Small intestine (tissue), 7 donors: Measurements from ENCODE around the gene CDH23. TPM values are rescaled to one million over a fixed set of nuclear protein-coding genes. Genes with fewer than 3 reads are reported as not detected.
"Not testable (repeated sequence)": the region's sequence is repeated elsewhere in the genome, so short reads cannot be mapped to it uniquely, and the experiment has no call there.

Experiments
- DNase-seq, 2 donors: peaks; one replicate each; pipeline versions ENCODE4 v3.0.0 to v3.0.0-alpha.2; 2013
- FAIRE-seq: peaks from 2 replicates; lab custom pipeline; 2012; peaks lifted over from hg19 to GRCh38; lab: Jason Lieb, UNC
- H3K27ac ChIP-seq, 3 donors: one replicate each; pipeline ENCODE4 v1.5.1; 2013; ENCODE audit warnings: low read length in 2 of 3, mild to moderate bottlenecking in 2 of 3, control low read depth in 1 of 3, inconsistent platforms in 1 of 3, low read depth in 1 of 3, moderate library complexity in 1 of 3
- H3K27me3 ChIP-seq, 3 donors: one replicate each; pipeline ENCODE4 v1.6.1; 2013; ENCODE audit warnings: low read length in 3 of 3, inconsistent platforms in 1 of 3; ENCODE audit not compliant: control insufficient read depth in 3 of 3, insufficient read depth in 3 of 3
- H3K36me3 ChIP-seq, 3 donors: one replicate each; pipeline ENCODE4 v1.6.1; 2013; ENCODE audit warnings: low read length in 3 of 3, inconsistent platforms in 1 of 3, low read depth in 1 of 3, mild to moderate bottlenecking in 1 of 3, moderate library complexity in 1 of 3; ENCODE audit not compliant: control insufficient read depth in 3 of 3, insufficient read depth in 2 of 3
- H3K4me1 ChIP-seq, 3 donors: one replicate each; pipeline ENCODE4 v1.6.1; 2013; ENCODE audit warnings: low read length in 2 of 3, inconsistent platforms in 1 of 3, low read depth in 1 of 3, mild to moderate bottlenecking in 1 of 3, moderate library complexity in 1 of 3; ENCODE audit not compliant: control insufficient read depth in 3 of 3, insufficient read depth in 2 of 3
- H3K4me3 ChIP-seq, 3 donors: one replicate each; pipeline ENCODE4 v1.5.1; 2013; ENCODE audit warnings: low read length in 3 of 3, control low read depth in 1 of 3, inconsistent platforms in 1 of 3, low read depth in 1 of 3, mild to moderate bottlenecking in 1 of 3, moderate library complexity in 1 of 3
- H3K9me3 ChIP-seq, 2 donors: one replicate each; pipeline ENCODE4 v1.6.1; 2013; ENCODE audit warnings: low read depth in 1 of 2, low read length in 1 of 2; ENCODE audit not compliant: control insufficient read depth in 2 of 2, insufficient read depth in 1 of 2
- WGBS, 3 donors: extraction: QIAGEN DNeasy Blood & Tissue Kit; methylation state at CpG; one replicate each; pipeline ENCODE4 v1.1.7; 2013; 5-methylcytosine and 5-hydroxymethylcytosine counted together
- polyA plus RNA-seq, 4 donors: library from polyadenylated mRNA; stranded (reverse) in 3 of 4; unstranded in 1 of 4; fragments of 200-250 nt in 3 of 4; fragments of 120-200 nt in 1 of 4; gene quantifications; one replicate each; pipeline versions ENCODE4 v1.2.1 to v1.2.3, GENCODE V29; 2013
- donor health status: healthy with polysubstance abuse.
- donor health status: control.
- donor health status: control.
- donor health status: Bipolar disorder and iron deficiency.
- donor health status: healthy.

The CDH23 gene
- polyA plus RNA-seq, 4 donors: 0.89 to 2.5 (median 1.6) TPM

DNA sequence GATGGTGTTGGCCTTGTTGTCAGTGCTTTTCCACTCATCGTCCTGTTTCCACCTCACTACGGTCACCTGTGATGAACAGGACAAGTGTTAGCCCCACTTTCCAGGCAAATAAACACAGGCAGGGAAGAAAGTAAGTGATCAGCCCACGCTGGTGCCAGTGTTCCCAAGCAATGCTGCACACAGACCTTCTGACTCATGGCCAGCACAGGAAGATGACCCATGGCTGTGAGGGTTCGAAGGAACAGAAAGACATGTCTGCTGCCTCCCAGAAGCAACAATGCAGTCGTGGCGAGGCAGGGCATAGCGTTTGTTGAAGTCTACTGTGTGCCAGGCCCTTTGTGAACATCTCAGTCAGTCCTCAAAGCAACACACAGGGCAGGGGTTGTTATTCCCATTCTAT lies 41.9 kb upstream of the CDH23 start:
- peaks cover 0 to 84% (median 0%) of the 10 kb centered on the region in 3 donors for H3K36me3 ChIP-seq
- H3K27me3 ChIP-seq: no peaks in the 10 kb centered on the region
- H3K27ac ChIP-seq: no peak overlapping the region
- DNase-seq (no peak), FAIRE-seq (no peak)
- no peaks in the 10 kb centered on the region for H3K4me1 ChIP-seq
- H3K9me3 ChIP-seq: no peaks in the 10 kb centered on the region
- no peak overlapping the region for H3K4me3 ChIP-seq
- WGBS, 3 donors: 87 to 92% (median 89%) methylated on average over 7 of the region's 7 CpGs

DNA sequence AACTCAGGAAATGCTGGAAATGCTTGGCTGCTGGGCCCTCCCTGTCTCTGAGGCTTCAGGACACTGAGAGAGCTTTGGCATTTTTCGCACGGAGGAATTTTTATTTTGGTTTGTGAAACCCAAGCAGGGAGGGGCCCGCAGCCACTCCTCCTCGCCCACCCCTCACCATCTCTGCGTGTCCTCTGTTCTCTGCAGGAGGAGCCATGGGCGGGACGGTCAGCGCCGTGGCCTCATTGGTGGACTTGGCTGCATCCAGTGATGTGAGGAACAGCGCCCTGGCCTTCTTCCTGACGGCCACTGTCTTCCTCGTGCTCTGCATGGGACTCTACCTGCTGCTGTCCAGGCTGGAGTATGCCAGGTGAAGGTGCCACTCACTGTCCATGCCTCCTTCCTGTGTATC lies 40.8 kb upstream of the CDH23 start:
- Histone ChIP-seq H3K27ac (no peak overlapping the region), H3K4me1 (no peaks in the 10 kb centered on the region), H3K27me3 (no peaks in the 10 kb centered on the region), H3K9me3 (no peaks in the 10 kb centered on the region), H3K4me3 (no peak overlapping the region), H3K36me3 (peaks cover 0 to 80% (median 0%) of the 10 kb centered on the region in 3 donors)
- no peak for DNase-seq
- 93 to 96% (median 96%) methylated on average over 11 to 12 of the region's 12 CpGs for WGBS, 3 donors
- FAIRE-seq: no peak

DNA sequence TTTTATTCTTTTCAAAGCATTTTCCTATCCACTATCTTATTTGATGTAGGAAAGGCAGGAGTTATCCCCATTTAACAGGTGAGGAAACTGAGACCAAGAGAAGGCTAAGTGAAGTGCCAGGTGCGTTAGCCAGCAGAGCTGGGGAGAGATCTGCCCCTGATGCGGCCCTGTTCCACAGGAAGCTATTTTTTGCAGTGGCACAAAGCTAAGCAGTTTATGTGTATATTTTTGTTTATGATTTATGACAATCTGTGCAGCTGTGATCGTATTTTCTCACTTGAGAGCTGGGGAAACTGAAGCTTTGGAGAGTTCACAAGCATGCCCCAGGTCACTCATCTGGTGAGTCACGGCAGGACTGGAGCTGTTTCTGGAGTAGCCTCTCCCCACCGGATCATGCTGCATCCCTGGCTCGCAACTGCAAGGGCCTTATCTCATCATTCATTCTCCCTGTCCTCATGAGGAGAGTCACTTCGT lies 38.9 kb upstream of the CDH23 start:
- no peaks in the 10 kb centered on the region for H3K27me3 ChIP-seq
- no peak overlapping the region for H3K27ac ChIP-seq
- DNase-seq (no peak), FAIRE-seq (no peak)
- 72 to 87% (median 85%) methylated on average over 7 of the region's 7 CpGs for WGBS, 3 donors
- no peaks in the 10 kb centered on the region for H3K9me3 ChIP-seq
- peaks cover 0 to 78% (median 0%) of the 10 kb centered on the region in 3 donors for H3K36me3 ChIP-seq
- H3K4me3 ChIP-seq: no peak overlapping the region
- no peaks in the 10 kb centered on the region for H3K4me1 ChIP-seq

DNA sequence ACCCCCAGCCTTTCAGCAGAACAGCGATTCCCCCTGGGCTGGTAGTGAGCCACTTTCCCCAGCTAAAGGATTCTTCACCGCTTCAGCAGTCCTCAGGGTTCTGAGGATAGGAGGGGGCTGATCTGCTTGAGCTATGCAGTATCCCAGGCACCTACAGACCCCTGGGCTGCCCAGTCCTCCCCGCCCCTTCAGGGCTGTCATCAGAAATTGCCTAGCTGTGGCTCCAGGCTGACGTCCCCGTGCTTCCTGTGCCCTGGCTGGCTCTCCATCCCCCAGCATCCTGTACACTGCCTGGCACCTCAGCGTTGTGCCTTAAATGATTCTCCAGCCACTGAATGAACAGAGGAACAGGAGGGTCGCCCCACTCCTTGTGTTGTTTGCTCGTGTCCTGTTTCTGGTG lies 38.4 kb upstream of the CDH23 start:
- FAIRE-seq (no peak), DNase-seq (no peak)
- Histone ChIP-seq H3K4me3 (no peak overlapping the region), H3K27ac (no peak overlapping the region), H3K4me1 (no peaks in the 10 kb centered on the region), H3K9me3 (no peaks in the 10 kb centered on the region), H3K27me3 (no peaks in the 10 kb centered on the region), H3K36me3 (peaks cover 0 to 78% (median 0%) of the 10 kb centered on the region in 3 donors)
- WGBS, 3 donors: 81 to 94% (median 85%) methylated on average over 8 of the region's 8 CpGs

DNA sequence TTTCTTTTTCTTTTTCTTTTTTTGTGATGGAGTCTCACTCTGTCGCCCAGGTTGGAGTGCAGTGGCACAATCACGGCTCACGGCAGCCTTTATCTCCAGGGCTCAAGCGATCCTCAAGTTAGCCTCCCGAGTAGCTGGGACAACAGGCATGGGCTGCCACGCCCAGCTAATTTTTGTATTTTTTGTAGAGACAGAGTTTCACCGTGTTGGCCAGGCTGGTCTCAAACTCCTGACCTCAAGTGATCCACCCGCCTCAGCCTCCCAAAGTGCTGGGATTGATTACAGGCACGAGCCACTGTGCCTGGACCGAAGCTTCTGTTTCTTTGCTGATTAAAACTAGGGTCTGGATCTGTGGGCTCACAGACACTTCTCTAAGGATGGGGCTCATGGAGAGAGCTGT lies 37.8 kb upstream of the CDH23 start:
- H3K9me3 ChIP-seq, H3K27me3 ChIP-seq, DNase-seq, FAIRE-seq, H3K4me3 ChIP-seq, H3K4me1 ChIP-seq, H3K27ac ChIP-seq: not testable (repeated sequence)
- H3K36me3 ChIP-seq: peaks cover 0 to 78% (median 0%) of the 10 kb centered on the region in 3 donors
- 90 to 91% (median 90%) methylated on average over 10 of the region's 10 CpGs for WGBS, 3 donors

DNA sequence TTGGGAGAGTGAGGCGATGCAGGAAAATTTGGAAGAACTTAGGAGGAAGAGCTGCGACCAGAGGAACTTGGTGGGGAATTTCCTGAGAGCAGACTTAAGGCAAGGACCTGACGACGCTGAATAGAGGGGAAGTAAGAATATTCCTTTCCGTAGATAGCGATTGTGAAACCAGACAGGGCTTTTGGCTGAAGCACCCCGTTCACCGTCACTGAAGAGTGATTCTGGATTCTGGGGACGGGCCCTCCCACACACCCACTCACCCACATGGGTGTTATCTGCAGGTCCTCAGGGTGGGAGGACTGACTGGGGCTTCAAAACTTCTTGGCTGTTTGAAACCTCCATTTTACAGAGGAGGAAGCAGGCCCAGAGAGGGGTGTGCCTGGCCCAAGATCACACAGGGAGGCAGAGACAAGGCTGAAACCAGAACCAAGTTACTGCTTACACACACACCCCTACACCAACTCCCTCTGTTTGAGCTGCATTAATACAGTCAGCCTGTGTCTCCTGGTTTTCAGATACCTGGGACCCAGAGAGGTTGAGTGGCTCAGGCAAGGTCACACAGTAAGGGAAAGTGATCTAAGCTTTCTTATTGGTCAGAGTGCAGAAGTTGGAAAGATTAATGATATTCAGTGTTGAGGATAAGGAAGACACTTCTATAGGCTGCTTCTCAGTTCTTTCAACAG lies 37.2 kb upstream of the CDH23 start:
- H3K27ac ChIP-seq: peak overlapping the region in 1 of 3 donors; percentile 19
- WGBS, 3 donors: 64 to 77% (median 66%) methylated on average over 9 of the region's 9 CpGs
- H3K9me3 ChIP-seq: no peaks in the 10 kb centered on the region
- peaks cover 0 to 81% (median 0%) of the 10 kb centered on the region in 3 donors for H3K36me3 ChIP-seq
- H3K4me3 ChIP-seq: no peak overlapping the region
- H3K4me1 ChIP-seq: no peaks in the 10 kb centered on the region
- FAIRE-seq: no peak
- no peaks in the 10 kb centered on the region for H3K27me3 ChIP-seq
- no peak for DNase-seq

DNA sequence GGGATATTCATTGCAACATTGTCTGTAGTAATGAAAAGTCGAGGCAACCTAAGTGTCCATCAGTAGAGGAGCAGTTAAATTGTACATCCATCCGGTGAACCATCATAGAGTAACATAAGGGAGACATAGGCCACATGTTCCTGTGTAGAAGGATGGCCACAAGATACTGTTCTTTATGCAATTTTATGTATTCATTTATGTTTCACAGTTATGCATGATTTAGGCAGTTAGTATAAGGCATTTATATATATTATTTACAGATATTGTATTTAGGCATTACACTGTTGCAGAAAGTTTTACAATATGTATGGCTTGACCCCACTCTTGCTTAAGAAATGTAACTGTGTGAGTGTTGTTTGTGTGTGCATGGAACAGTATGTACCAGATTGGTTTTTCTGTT lies 36.0 kb upstream of the CDH23 start:
- WGBS, 3 donors: 87 to 96% (median 88%) methylated on average over 2 of the region's 2 CpGs
- peaks cover 0 to 75% (median 0%) of the 10 kb centered on the region in 3 donors for H3K36me3 ChIP-seq
- FAIRE-seq: no peak

DNA sequence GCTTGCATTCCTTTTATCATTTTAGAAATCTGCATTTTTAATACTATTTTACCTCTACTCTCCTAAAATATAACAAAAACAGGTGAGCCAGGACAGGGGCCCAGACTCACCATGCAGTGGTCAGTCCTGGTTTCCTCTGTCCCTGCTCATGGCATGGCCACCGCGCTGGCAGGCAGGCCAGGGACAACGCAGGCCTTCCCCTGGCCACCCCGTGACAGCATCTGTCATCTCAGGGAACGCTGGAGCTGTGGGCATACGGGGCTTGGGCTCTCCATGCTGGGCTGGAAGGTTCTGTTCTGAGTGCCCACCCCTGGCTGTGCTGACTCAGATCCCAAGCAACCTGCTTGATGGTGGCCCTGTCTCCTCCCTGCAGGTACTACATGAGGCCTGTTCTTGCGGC lies 35.1 kb upstream of the CDH23 start:
- FAIRE-seq (no peak), DNase-seq (no peak)
- Histone ChIP-seq H3K36me3 (peaks cover 0 to 67% (median 0%) of the 10 kb centered on the region in 3 donors), H3K27me3 (no peaks in the 10 kb centered on the region), H3K9me3 (no peaks in the 10 kb centered on the region), H3K4me1 (no peaks in the 10 kb centered on the region), H3K27ac (no peak overlapping the region), H3K4me3 (no peak overlapping the region)
- 97 to 98% (median 98%) methylated on average over 7 of the region's 7 CpGs for WGBS, 3 donors

More for the DNA sequence above, 36.0 kb upstream of the CDH23 start:
- no peaks in the 10 kb centered on the region for H3K27me3 ChIP-seq
- no peak for DNase-seq
- no peaks in the 10 kb centered on the region for H3K4me1 ChIP-seq
- H3K27ac ChIP-seq: no peak overlapping the region
- H3K4me3 ChIP-seq: no peak overlapping the region
- no peaks in the 10 kb centered on the region for H3K9me3 ChIP-seq
